Mesendoderm (in vitro differentiated cells): ENCODE results near the gene SLIT3.
A peak's percentile ranks its signal among the peaks of the same experiment; 100 is the strongest.
"Not testable (repeated sequence)": the region's sequence is repeated elsewhere in the genome, so short reads cannot be mapped to it uniquely, and the experiment has no call there.

ENCODE experiments used
- DNase-seq: peaks from one replicate; pipeline ENCODE4 v3.0.0; 2013
- H2AK5ac ChIP-seq: 2 replicates; pipeline ENCODE4 v1.6.1; 2013; ENCODE audit warnings: low read length, inconsistent platforms
- H2BK120ac ChIP-seq: 2 replicates; pipeline ENCODE4 v1.6.1; 2013; ENCODE audit warnings: low read depth, mild to moderate bottlenecking, low read length, moderate library complexity, mixed read lengths
- H2BK15ac ChIP-seq: replicated peaks from 2 replicates; pipeline ENCODE4 v1.6.1; 2013; ENCODE audit warnings: low read depth, mild to moderate bottlenecking, moderate library complexity
- H2BK5ac ChIP-seq: 2 replicates; pipeline ENCODE4 v1.6.1; 2013; ENCODE audit warnings: low read length, inconsistent platforms
- H3K18ac ChIP-seq: 2 replicates; pipeline ENCODE4 v1.6.1; 2013; ENCODE audit warnings: mild to moderate bottlenecking, low read length, mixed read lengths
- H3K23ac ChIP-seq: one replicate; pipeline ENCODE4 v1.6.1; 2013; ENCODE audit warnings: low read length
- H3K27ac ChIP-seq: 2 replicates; pipeline ENCODE4 v1.5.1; 2013; ENCODE audit warnings: low read depth, mild to moderate bottlenecking, inconsistent platforms, low read length, moderate library complexity
- H3K27me3 ChIP-seq: 2 replicates; pipeline ENCODE4 v1.6.1; 2013; ENCODE audit warnings: low read length, control low read depth, mild to moderate bottlenecking, inconsistent platforms; ENCODE audit not compliant: insufficient read depth, poor library complexity
- H3K36me3 ChIP-seq: 2 replicates; pipeline ENCODE4 v1.6.1; 2013; ENCODE audit warnings: low read length, inconsistent platforms; ENCODE audit not compliant: control insufficient read depth, insufficient read depth
- H3K4ac ChIP-seq: one replicate; pipeline ENCODE4 v1.6.1; 2013; ENCODE audit warnings: low read depth, mild to moderate bottlenecking, low read length, moderate library complexity
- H3K4me1 ChIP-seq: 2 replicates; pipeline ENCODE4 v1.6.1; 2013; ENCODE audit warnings: low read depth, low read length, inconsistent platforms; ENCODE audit not compliant: control insufficient read depth
- H3K4me2 ChIP-seq: 2 replicates; pipeline ENCODE4 v1.6.1; 2013; ENCODE audit warnings: low read length
- H3K4me3 ChIP-seq: 2 replicates; pipeline ENCODE4 v1.5.1; 2013; ENCODE audit warnings: mild to moderate bottlenecking, low read length
- H3K56ac ChIP-seq: one replicate; pipeline ENCODE4 v1.6.1; 2013; ENCODE audit warnings: low read length
- H3K79me1 ChIP-seq: 2 replicates; pipeline ENCODE4 v1.6.1; 2013; ENCODE audit warnings: low read length, inconsistent platforms
- H3K79me2 ChIP-seq: 2 replicates; pipeline ENCODE4 v1.6.1; 2013; ENCODE audit warnings: mild to moderate bottlenecking, low read length; ENCODE audit not compliant: control insufficient read depth, insufficient read depth
- H3K9ac ChIP-seq: 2 replicates; pipeline ENCODE4 v1.6.1; 2013; ENCODE audit warnings: low read length, inconsistent platforms
- H4K5ac ChIP-seq: one replicate; pipeline ENCODE4 v1.6.1; 2013; ENCODE audit warnings: low read length
- H4K8ac ChIP-seq: one replicate; pipeline ENCODE4 v1.6.1; 2013; ENCODE audit warnings: low read depth, mild to moderate bottlenecking, control low read depth, low read length, moderate library complexity
- WGBS: extraction: QIAGEN DNeasy Blood & Tissue Kit; methylation state at CpG from one replicate; pipeline ENCODE4 v1.1.7; 2013; ENCODE audit warnings: low lambda C conversion rate, missing lambda C conversion rate; ENCODE audit not compliant: insufficient coverage; ENCODE audit errors: extremely low coverage; 5-methylcytosine and 5-hydroxymethylcytosine counted together

The SLIT3 gene

DNA sequence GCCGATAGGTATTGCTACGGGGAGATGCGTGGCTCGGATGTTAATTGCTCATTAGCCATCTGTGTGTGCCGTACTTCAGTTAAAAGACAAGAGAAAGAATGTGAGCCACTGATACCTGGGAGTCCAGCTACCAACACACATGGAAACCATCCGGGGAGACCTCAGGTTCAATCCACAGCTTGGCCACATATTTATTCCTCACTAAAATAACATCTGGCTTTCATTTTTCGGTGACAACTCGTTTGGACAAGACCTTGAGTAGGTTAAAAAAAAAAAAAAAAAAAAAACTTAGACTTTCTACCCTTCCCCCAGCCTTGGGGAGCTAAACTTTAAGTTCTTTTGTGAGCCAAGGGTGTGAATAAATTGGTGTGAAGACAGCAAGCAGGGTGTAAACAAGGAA lies 84.1 kb downstream of the SLIT3 start:
- peak overlapping the region; percentile 44 for H3K18ac ChIP-seq
- no peak overlapping the region for H2BK5ac ChIP-seq
- H4K8ac ChIP-seq: no peak overlapping the region
- H3K27ac ChIP-seq: no peak overlapping the region
- WGBS: no CpG with 5 or more reads among the region's 8 CpGs
- no peak overlapping the region for H2BK15ac ChIP-seq
- no peak overlapping the region for H3K4me3 ChIP-seq
- no peak overlapping the region for H4K5ac ChIP-seq
- H3K79me1 ChIP-seq: no peaks in the 10 kb centered on the region
- no peak overlapping the region for H3K9ac ChIP-seq
- no peak overlapping the region for H2AK5ac ChIP-seq
- no peaks in the 10 kb centered on the region for H3K36me3 ChIP-seq
- no peaks in the 10 kb centered on the region for H3K27me3 ChIP-seq
- H3K79me2 ChIP-seq: no peaks in the 10 kb centered on the region
- no peak overlapping the region for H3K56ac ChIP-seq
- H3K23ac ChIP-seq: no peak overlapping the region
- peak overlapping the region; percentile 65 for H2BK120ac ChIP-seq
- no peak for DNase-seq
- no peak overlapping the region for H3K4me2 ChIP-seq
- peaks cover 9% of the 10 kb centered on the region for H3K4me1 ChIP-seq
- H3K4ac ChIP-seq: no peak overlapping the region

DNA sequence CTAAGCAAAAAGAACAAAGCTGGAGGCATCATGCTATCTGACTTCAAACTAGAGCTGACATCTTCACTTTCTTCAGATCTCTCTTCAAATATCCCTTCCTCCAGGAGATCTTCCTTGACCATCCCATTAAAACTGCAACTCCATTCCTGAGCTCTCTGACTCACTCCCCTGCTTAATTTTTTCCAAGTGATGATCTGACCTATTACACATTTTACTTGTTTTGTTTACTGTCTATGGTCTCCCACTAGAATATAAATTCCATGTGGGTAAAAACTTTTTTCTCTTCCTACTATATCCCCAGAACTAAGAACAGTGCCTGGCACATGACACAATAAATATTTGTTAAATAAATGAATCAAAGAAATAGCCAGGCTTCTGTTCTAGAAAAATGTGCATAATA lies 87.5 kb downstream of the SLIT3 start:
- H2BK120ac ChIP-seq: no peak overlapping the region
- H3K79me2 ChIP-seq: no peaks in the 10 kb centered on the region
- no peak overlapping the region for H3K56ac ChIP-seq
- no peak overlapping the region for H2AK5ac ChIP-seq
- H2BK15ac ChIP-seq: no peak overlapping the region
- H3K27ac ChIP-seq: no peak overlapping the region
- H3K4ac ChIP-seq: no peak overlapping the region
- H2BK5ac ChIP-seq: no peak overlapping the region
- DNase-seq: no peak
- no peak overlapping the region for H3K4me3 ChIP-seq
- H4K5ac ChIP-seq: no peak overlapping the region
- no peak overlapping the region for H4K8ac ChIP-seq
- peaks cover 5% of the 10 kb centered on the region for H3K4me1 ChIP-seq
- no peak overlapping the region for H3K23ac ChIP-seq
- no peaks in the 10 kb centered on the region for H3K27me3 ChIP-seq
- H3K9ac ChIP-seq: no peak overlapping the region
- no peak overlapping the region for H3K18ac ChIP-seq
- H3K4me2 ChIP-seq: no peak overlapping the region
- no peaks in the 10 kb centered on the region for H3K36me3 ChIP-seq
- H3K79me1 ChIP-seq: no peaks in the 10 kb centered on the region

DNA sequence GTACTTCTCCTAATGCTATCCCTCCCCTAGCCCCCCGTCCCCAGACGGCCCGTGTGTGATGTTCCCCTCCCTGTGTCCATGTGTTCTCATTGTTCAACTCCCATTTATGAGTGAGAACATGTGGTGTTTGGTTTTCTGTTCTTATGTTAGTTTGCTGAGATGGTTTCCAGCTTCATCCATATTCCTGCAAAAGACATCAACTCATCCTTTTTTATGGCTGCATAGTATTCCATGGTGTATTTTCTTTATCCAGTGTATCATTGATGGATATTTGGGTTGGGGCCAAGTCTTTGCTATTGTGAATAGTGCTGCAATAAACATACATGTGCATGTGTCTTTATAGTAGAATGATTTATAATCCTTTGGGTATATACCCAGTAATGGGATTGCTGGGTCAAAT lies 89.2 kb downstream of the SLIT3 start:
- no CpG with 5 or more reads among the region's 3 CpGs for WGBS
- H3K27ac ChIP-seq, H3K18ac ChIP-seq, H2BK5ac ChIP-seq, H3K79me1 ChIP-seq, H4K8ac ChIP-seq, H3K27me3 ChIP-seq, H4K5ac ChIP-seq, H2BK15ac ChIP-seq, H3K4me1 ChIP-seq, H3K4me3 ChIP-seq, H3K56ac ChIP-seq, H3K9ac ChIP-seq, H3K79me2 ChIP-seq, H3K23ac ChIP-seq, H3K4me2 ChIP-seq, H2BK120ac ChIP-seq, H2AK5ac ChIP-seq, H3K4ac ChIP-seq, DNase-seq, H3K36me3 ChIP-seq: not testable (repeated sequence)

DNA sequence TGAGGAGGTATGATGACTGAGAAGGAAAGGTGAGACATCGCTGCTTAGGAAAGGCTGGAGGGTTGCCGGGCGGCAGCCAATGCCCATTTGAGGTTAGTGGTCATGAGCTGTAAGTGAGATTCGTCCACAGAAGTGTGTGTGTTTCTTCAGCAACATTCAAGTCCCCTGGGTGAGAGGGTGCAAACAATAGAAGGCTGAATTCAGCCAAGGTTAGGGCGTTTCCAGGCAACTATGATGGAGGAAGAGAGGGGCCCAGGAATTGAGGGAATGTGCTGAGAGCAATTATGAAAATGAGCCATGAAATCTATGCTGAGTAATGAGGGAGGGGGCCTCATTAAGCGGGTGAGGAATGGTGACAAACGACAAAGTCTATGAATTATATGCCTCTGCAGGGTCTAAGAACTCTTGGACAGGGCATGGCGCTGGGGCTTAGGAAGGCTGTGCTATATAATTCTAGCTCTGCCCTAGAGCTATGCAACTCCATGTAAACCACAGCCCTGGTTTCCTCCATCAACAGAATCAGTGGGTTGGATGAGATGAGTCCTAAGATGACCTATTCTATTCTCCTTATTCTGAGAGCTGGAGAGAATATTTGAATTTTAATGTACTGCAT lies 96.0 kb downstream of the SLIT3 start:
- H3K4me2 ChIP-seq: no peak overlapping the region
- DNase-seq: no peak
- no peak overlapping the region for H3K18ac ChIP-seq
- H3K27ac ChIP-seq: no peak overlapping the region
- H3K27me3 ChIP-seq: no peaks in the 10 kb centered on the region
- no peak overlapping the region for H2AK5ac ChIP-seq
- no peak overlapping the region for H4K5ac ChIP-seq
- H2BK15ac ChIP-seq: no peak overlapping the region
- H3K36me3 ChIP-seq: no peaks in the 10 kb centered on the region
- no peak overlapping the region for H3K9ac ChIP-seq
- no peak overlapping the region for H2BK5ac ChIP-seq
- H3K79me1 ChIP-seq: no peaks in the 10 kb centered on the region
- no peak overlapping the region for H4K8ac ChIP-seq
- H3K4me3 ChIP-seq: no peak overlapping the region
- H3K23ac ChIP-seq: no peak overlapping the region
- no CpG with 5 or more reads among the region's 8 CpGs for WGBS
- H3K79me2 ChIP-seq: no peaks in the 10 kb centered on the region
- H3K56ac ChIP-seq: no peak overlapping the region
- H3K4ac ChIP-seq: no peak overlapping the region
- no peaks in the 10 kb centered on the region for H3K4me1 ChIP-seq
- H2BK120ac ChIP-seq: no peak overlapping the region

DNA sequence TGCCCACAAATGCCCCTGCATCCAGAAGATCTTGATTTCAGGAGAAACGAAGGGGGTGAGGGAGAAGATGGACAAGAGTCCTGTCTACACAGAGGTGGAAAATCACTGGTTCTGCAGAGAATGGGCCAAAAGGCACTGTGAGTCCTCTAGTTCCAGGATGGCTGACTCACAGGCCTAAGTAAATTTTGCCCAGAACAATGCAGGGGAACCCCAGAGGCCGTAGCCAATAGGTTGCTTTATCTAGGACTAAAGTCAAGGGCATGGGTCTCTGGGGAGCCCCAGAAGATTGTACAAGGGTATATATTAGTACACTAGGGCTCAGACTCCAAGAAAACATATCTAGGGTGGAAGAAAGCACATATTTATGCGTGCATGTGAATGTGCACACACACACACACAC lies 98.0 kb downstream of the SLIT3 start:
- Histone ChIP-seq H3K79me1 (no peaks in the 10 kb centered on the region), H3K36me3 (no peaks in the 10 kb centered on the region), H2BK120ac (no peak overlapping the region), H2BK5ac (no peak overlapping the region), H3K9ac (no peak overlapping the region), H3K4me3 (no peak overlapping the region), H3K4me1 (no peaks in the 10 kb centered on the region), H3K18ac (no peak overlapping the region), H3K79me2 (no peaks in the 10 kb centered on the region), H3K23ac (no peak overlapping the region), H2AK5ac (no peak overlapping the region), H3K4me2 (no peak overlapping the region), H4K5ac (no peak overlapping the region), H3K27ac (no peak overlapping the region), H2BK15ac (no peak overlapping the region), H3K27me3 (no peaks in the 10 kb centered on the region), H3K4ac (no peak overlapping the region), H3K56ac (no peak overlapping the region), H4K8ac (no peak overlapping the region)
- no peak for DNase-seq
- no CpG with 5 or more reads among the region's 3 CpGs for whole genome bisulfite sequencing

DNA sequence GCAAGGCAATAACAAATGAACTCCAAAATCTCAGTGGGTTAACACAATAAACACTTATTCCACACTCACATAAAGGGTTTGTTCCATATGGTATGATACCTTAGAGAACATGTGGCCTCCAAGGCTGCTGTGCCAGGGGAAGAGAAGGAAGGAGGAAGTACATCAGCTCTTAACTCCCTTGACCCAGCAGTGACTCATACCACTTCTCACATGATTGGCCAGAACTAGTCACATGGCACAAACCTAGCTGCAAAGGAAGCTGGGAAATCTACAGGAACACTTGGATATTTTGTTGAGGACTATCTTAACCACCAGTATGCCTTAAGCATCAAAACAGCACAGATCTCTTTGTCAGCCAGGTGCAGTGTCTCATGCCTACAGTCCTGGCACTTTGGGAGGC lies 99.3 kb downstream of the SLIT3 start:
- no peak overlapping the region for H3K4me3 ChIP-seq
- no peak overlapping the region for H4K8ac ChIP-seq
- no peaks in the 10 kb centered on the region for H3K36me3 ChIP-seq
- no peak overlapping the region for H3K27ac ChIP-seq
- no peak overlapping the region for H3K4ac ChIP-seq
- no peak for DNase-seq
- H3K4me2 ChIP-seq: no peak overlapping the region
- no peak overlapping the region for H2BK5ac ChIP-seq
- no peak overlapping the region for H2BK15ac ChIP-seq
- H3K9ac ChIP-seq: no peak overlapping the region
- H3K79me2 ChIP-seq: no peaks in the 10 kb centered on the region
- no peaks in the 10 kb centered on the region for H3K79me1 ChIP-seq
- H4K5ac ChIP-seq: no peak overlapping the region
- H3K56ac ChIP-seq: no peak overlapping the region
- no peaks in the 10 kb centered on the region for H3K27me3 ChIP-seq
- H3K4me1 ChIP-seq: no peaks in the 10 kb centered on the region
- no peak overlapping the region for H3K23ac ChIP-seq
- H2AK5ac ChIP-seq: no peak overlapping the region
- no peak overlapping the region for H3K18ac ChIP-seq
- H2BK120ac ChIP-seq: no peak overlapping the region
